Measurements from ENCODE around the gene ROCK2.
"Not testable (repeated sequence)": the region's sequence is repeated elsewhere in the genome, so short reads cannot be mapped to it uniquely, and the experiment has no call there.

ROCK2 gene

GRCh38 chr2:11338580-11338979 lies 5.9 kb downstream of the ROCK2 start:
- DNase-seq = no peak

- no peak for DNase-seq
Measured at GRCh38 chr2:11337909-11338308, 6.5 kb downstream of the ROCK2 start.

GRCh38 chr2:11336189-11336588 lies 8.2 kb downstream of the ROCK2 start:
- no peak for DNase-seq

GRCh38 chr2:11333427-11334183 lies 10.8 kb downstream of the ROCK2 start:
- DNase-seq = no peak

GRCh38 chr2:11332596-11332995 lies 11.8 kb downstream of the ROCK2 start:
- no peak for DNase-seq

GRCh38 chr2:11330457-11331142 lies 13.8 kb downstream of the ROCK2 start:
- no peak for DNase-seq

GRCh38 chr2:11329776-11330175 lies 14.7 kb downstream of the ROCK2 start:
- no peak for DNase-seq

GRCh38 chr2:11328522-11328921 lies 15.9 kb downstream of the ROCK2 start:
- DNase-seq = not testable (repeated sequence)

GRCh38 chr2:11327871-11328270 lies 16.6 kb downstream of the ROCK2 start:
- no peak for DNase-seq

- no peak for DNase-seq
Measured at GRCh38 chr2:11326677-11327211, 17.7 kb downstream of the ROCK2 start.

GRCh38 chr2:11325961-11326676 lies 18.3 kb downstream of the ROCK2 start:
- no peak for DNase-seq

- DNase-seq = no peak
Measured at GRCh38 chr2:11321847-11322246, 22.6 kb downstream of the ROCK2 start.

GRCh38 chr2:11320698-11321492 lies 23.5 kb downstream of the ROCK2 start:
- no peak for DNase-seq

- DNase-seq = no peak
Measured at GRCh38 chr2:11319939-11320338, 24.5 kb downstream of the ROCK2 start.

- no peak for DNase-seq
Measured at GRCh38 chr2:11315074-11315705, 29.2 kb downstream of the ROCK2 start.

GRCh38 chr2:11314487-11314886 lies 29.9 kb downstream of the ROCK2 start:
- no peak for DNase-seq

GRCh38 chr2:11312770-11313471 lies 31.5 kb downstream of the ROCK2 start:
- no peak for DNase-seq

- no peak for DNase-seq
Measured at GRCh38 chr2:11311543-11311942, 32.9 kb downstream of the ROCK2 start.

- no peak for DNase-seq
Measured at GRCh38 chr2:11310212-11310611, 34.2 kb downstream of the ROCK2 start.

GRCh38 chr2:11309706-11310105 lies 34.7 kb downstream of the ROCK2 start:
- DNase-seq = no peak

GRCh38 chr2:11307764-11308415 lies 36.5 kb downstream of the ROCK2 start:
- no peak for DNase-seq

Data from NCI-H1436 treated with DMSO at 0.1 percent for 48 hours (cell line).